Trophoblast cell (in vitro differentiated cells and primary cell): ENCODE results near the gene GGN.

Experiments
- DNase-seq, 2 donors: peaks; one replicate each; pipeline ENCODE4 v3.0.0-alpha.2; 2016
- H2AFZ ChIP-seq: 2 replicates; pipeline ENCODE4 v1.6.1; 2013; ENCODE audit warnings: low read length, moderate library complexity, mild to moderate bottlenecking; ENCODE audit not compliant: insufficient read depth, poor library complexity
- H2AK5ac ChIP-seq: 2 replicates; pipeline ENCODE4 v1.6.1; 2013; ENCODE audit warnings: mild to moderate bottlenecking, low read length
- H2BK120ac ChIP-seq: 2 replicates; pipeline ENCODE4 v1.6.1; 2013; ENCODE audit warnings: low read length, mild to moderate bottlenecking, moderate library complexity; ENCODE audit not compliant: insufficient read depth, poor library complexity
- H2BK12ac ChIP-seq: 2 replicates; pipeline ENCODE4 v1.6.1; 2013; ENCODE audit warnings: mild to moderate bottlenecking, low read length, moderate library complexity
- H2BK5ac ChIP-seq: 2 replicates; pipeline ENCODE4 v1.6.1; 2013; ENCODE audit warnings: low read length, low read depth, moderate library complexity, mild to moderate bottlenecking; ENCODE audit not compliant: poor library complexity
- H3K14ac ChIP-seq: 2 replicates; pipeline ENCODE4 v1.6.1; 2013; ENCODE audit warnings: mild to moderate bottlenecking, low read length
- H3K18ac ChIP-seq: 2 replicates; pipeline ENCODE4 v1.6.1; 2013; ENCODE audit warnings: mild to moderate bottlenecking, low read length
- H3K23ac ChIP-seq: 2 replicates; pipeline ENCODE4 v1.6.1; 2013; ENCODE audit warnings: low read length
- H3K27ac ChIP-seq: 2 replicates; pipeline ENCODE4 v1.5.1; 2013; ENCODE audit warnings: low read depth, mild to moderate bottlenecking, inconsistent platforms, low read length, moderate library complexity
- H3K27me3 ChIP-seq: 2 replicates; pipeline ENCODE4 v1.6.1; 2013; ENCODE audit warnings: inconsistent platforms, mild to moderate bottlenecking, low read length, moderate library complexity; ENCODE audit not compliant: insufficient read depth
- H3K36me3 ChIP-seq, 2 experiments: 1 replicate in 1 of 2; 2 replicates in 1 of 2; pipeline ENCODE4 v1.6.1; 2013; ENCODE audit warnings: low read length in 2 of 2, mild to moderate bottlenecking in 2 of 2, moderate library complexity in 1 of 2; ENCODE audit not compliant: insufficient read depth in 2 of 2, control insufficient read depth in 1 of 2
- H3K4ac ChIP-seq: 2 replicates; pipeline ENCODE4 v1.6.1; 2013; ENCODE audit warnings: low read depth, mild to moderate bottlenecking, low read length, moderate library complexity
- H3K4me1 ChIP-seq, 2 experiments: 1 replicate in 1 of 2; 2 replicates in 1 of 2; pipeline ENCODE4 v1.6.1; 2013; ENCODE audit warnings: low read length in 2 of 2, mild to moderate bottlenecking in 2 of 2, moderate library complexity in 1 of 2; ENCODE audit not compliant: insufficient read depth in 2 of 2, control insufficient read depth in 1 of 2
- H3K4me2 ChIP-seq: 2 replicates; pipeline ENCODE4 v1.6.1; 2013; ENCODE audit warnings: inconsistent platforms, mild to moderate bottlenecking, low read length, moderate library complexity
- H3K4me3 ChIP-seq: 2 replicates; pipeline ENCODE4 v1.5.1; 2013; ENCODE audit warnings: mild to moderate bottlenecking, low read depth, low read length, inconsistent platforms
- H3K79me1 ChIP-seq: one replicate; pipeline ENCODE4 v1.6.1; 2013; ENCODE audit warnings: low read length
- H3K79me2 ChIP-seq: 2 replicates; pipeline ENCODE4 v1.6.1; 2013; ENCODE audit warnings: low read length, mild to moderate bottlenecking; ENCODE audit not compliant: control insufficient read depth, insufficient read depth, poor library complexity
- H3K9ac ChIP-seq: 2 replicates; pipeline ENCODE4 v1.6.1; 2013; ENCODE audit warnings: mild to moderate bottlenecking, low read length
- H3K9me3 ChIP-seq: 2 replicates; pipeline ENCODE4 v1.6.1; 2013; ENCODE audit warnings: low read depth, mild to moderate bottlenecking, control low read depth, inconsistent platforms, low read length; ENCODE audit not compliant: insufficient read depth
- H4K12ac ChIP-seq: 2 replicates; pipeline ENCODE4 v1.6.1; 2013; ENCODE audit warnings: low read depth, mild to moderate bottlenecking, low read length, moderate library complexity
- H4K8ac ChIP-seq: 2 replicates; pipeline ENCODE4 v1.6.1; 2013; ENCODE audit warnings: low read depth, mild to moderate bottlenecking, low read length, moderate library complexity
- H4K91ac ChIP-seq: one replicate; pipeline ENCODE4 v1.6.1; 2013; ENCODE audit warnings: low read depth, mild to moderate bottlenecking, low read length, moderate library complexity
- WGBS: extraction: QIAGEN DNeasy Blood & Tissue Kit; methylation state at CpG from one replicate; pipeline ENCODE4 v1.1.7; 2013; ENCODE audit warnings: missing lambda C conversion rate; ENCODE audit not compliant: insufficient read length, insufficient coverage; ENCODE audit errors: extremely low coverage; 5-methylcytosine and 5-hydroxymethylcytosine counted together

GGN gene

GRCh38 chr19:38394488-38394887 lies 6.7 kb upstream of the GGN start:
- Histone ChIP-seq H3K79me2 (no peaks in the 10 kb centered on the region), H3K9me3 (peaks cover 4% of the 10 kb centered on the region), H3K23ac (no peak overlapping the region), H2BK120ac (no peak overlapping the region), H4K8ac (no peak overlapping the region), H3K4me2 (no peak overlapping the region), H3K79me1 (no peaks in the 10 kb centered on the region), H3K27me3 (no peaks in the 10 kb centered on the region), H3K18ac (no peak overlapping the region), H3K36me3 (no peaks in the 10 kb centered on the region), H3K4me1 (peaks cover 0 to 3% of the 10 kb centered on the region in 2 experiments), H4K91ac (no peak overlapping the region), H2BK5ac (no peak overlapping the region), H3K27ac (no peak overlapping the region), H3K4ac (no peak overlapping the region), H3K9ac (no peak overlapping the region), H2BK12ac (no peak overlapping the region), H2AK5ac (no peak overlapping the region), H2AFZ (no peak overlapping the region), H4K12ac (no peak overlapping the region), H3K4me3 (no peak overlapping the region), H3K14ac (no peak overlapping the region)
- WGBS, result no CpG with 5 or more reads among the region's 30 CpGs
- peak in 1 of 2 donors; percentile 61 for DNase-seq

- Histone ChIP-seq H2AK5ac (no peak overlapping the region), H4K91ac (no peak overlapping the region), H2BK5ac (no peak overlapping the region), H3K14ac (no peak overlapping the region), H3K79me2 (no peaks in the 10 kb centered on the region), H3K23ac (no peak overlapping the region), H3K27me3 (no peaks in the 10 kb centered on the region), H4K8ac (no peak overlapping the region), H3K18ac (no peak overlapping the region), H3K9me3 (peaks cover 4% of the 10 kb centered on the region), H3K9ac (no peak overlapping the region), H4K12ac (no peak overlapping the region), H3K36me3 (no peaks in the 10 kb centered on the region), H2AFZ (no peak overlapping the region), H3K4me1 (peaks cover 11 to 15% of the 10 kb centered on the region in 2 experiments), H3K79me1 (peaks cover 6% of the 10 kb centered on the region), H3K4ac (no peak overlapping the region), H3K4me2 (no peak overlapping the region), H3K4me3 (no peak overlapping the region), H2BK120ac (no peak overlapping the region), H2BK12ac (no peak overlapping the region), H3K27ac (no peak overlapping the region)
- no peak for DNase-seq
- WGBS, result no CpG with 5 or more reads among the region's 6 CpGs
These were observed 5.0 kb upstream of the GGN start for GRCh38 chr19:38392707-38393308.

- peaks cover 8% of the 10 kb centered on the region for H3K79me1 ChIP-seq
- peaks cover 19 to 21% of the 10 kb centered on the region in 2 experiments for H3K4me1 ChIP-seq
These were observed 4.2 kb upstream of the GGN start for GRCh38 chr19:38391911-38392464.

GRCh38 chr19:38389957-38390924 lies 2.4 kb upstream of the GGN start:
- Histone ChIP-seq H3K79me1 (peaks cover 8% of the 10 kb centered on the region), H2BK120ac (no peak overlapping the region), H3K4me1 (peaks cover 19 to 21% of the 10 kb centered on the region in 2 experiments), H4K91ac (no peak overlapping the region), H3K9me3 (no peaks in the 10 kb centered on the region), H3K27me3 (no peaks in the 10 kb centered on the region), H3K14ac (no peak overlapping the region), H2AK5ac (no peak overlapping the region), H2BK5ac (no peak overlapping the region), H4K12ac (no peak overlapping the region), H3K36me3 (peaks cover 13 to 19% of the 10 kb centered on the region in 2 experiments), H3K9ac (no peak overlapping the region), H3K79me2 (no peaks in the 10 kb centered on the region), H3K23ac (no peak overlapping the region), H3K18ac (no peak overlapping the region), H2BK12ac (no peak overlapping the region), H3K4me2 (no peak overlapping the region), H4K8ac (no peak overlapping the region), H3K4ac (no peak overlapping the region), H2AFZ (no peak overlapping the region), H3K4me3 (no peak overlapping the region), H3K27ac (no peak overlapping the region)
- DNase-seq, result no peak
- no CpG with 5 or more reads among the region's 22 CpGs for WGBS

More at GRCh38 chr19:38391911-38392464, 4.2 kb upstream of the GGN start:
- no peak overlapping the region for H2BK5ac ChIP-seq
- H3K4me3 ChIP-seq, result no peak overlapping the region
- no peaks in the 10 kb centered on the region for H3K79me2 ChIP-seq
- peaks cover 4% of the 10 kb centered on the region for H3K9me3 ChIP-seq
- no peak overlapping the region for H4K8ac ChIP-seq
- no peak overlapping the region for H3K4me2 ChIP-seq
- no peaks in the 10 kb centered on the region for H3K27me3 ChIP-seq
- H2BK12ac ChIP-seq, result no peak overlapping the region
- H3K18ac ChIP-seq, result no peak overlapping the region
- no peak overlapping the region for H2AFZ ChIP-seq
- H2AK5ac ChIP-seq, result no peak overlapping the region
- H3K27ac ChIP-seq, result no peak overlapping the region
- H3K14ac ChIP-seq, result no peak overlapping the region
- no peak overlapping the region for H3K9ac ChIP-seq
- peak; percentile 49 to 66 for DNase-seq
- WGBS, result no CpG with 5 or more reads among the region's 8 CpGs
- H3K4ac ChIP-seq, result no peak overlapping the region
- H4K91ac ChIP-seq, result no peak overlapping the region
- no peak overlapping the region for H4K12ac ChIP-seq
- H2BK120ac ChIP-seq, result no peak overlapping the region
- H3K23ac ChIP-seq, result no peak overlapping the region
- H3K36me3 ChIP-seq, result peaks cover 0 to 4% of the 10 kb centered on the region in 2 experiments
